Measurements from ENCODE around the gene INAFM2. TPM values are rescaled to one million over a fixed set of nuclear protein-coding genes. Genes with fewer than 3 reads are reported as not detected.

INAFM2 gene
- total RNA-seq, 1 donor from 2014 or later = 80.6 TPM

GRCh38 chr15:40289140-40289775 is 34.2 kb upstream of the INAFM2 start:
- no peak overlapping the region for H3K27ac Mint-ChIP-seq (ENCODE audit: unreplicated experiment)
- no peaks in the 10 kb centered on the region for H3K9me3 Mint-ChIP-seq (ENCODE audit: low read depth)
- H3K27me3 Mint-ChIP-seq (ENCODE audit: low read depth) = peaks cover 6% of the 10 kb centered on the region
- H3K36me3 Mint-ChIP-seq (ENCODE audit: low read depth) = no peaks in the 10 kb centered on the region
- TF ChIP-seq, protein P1, sequence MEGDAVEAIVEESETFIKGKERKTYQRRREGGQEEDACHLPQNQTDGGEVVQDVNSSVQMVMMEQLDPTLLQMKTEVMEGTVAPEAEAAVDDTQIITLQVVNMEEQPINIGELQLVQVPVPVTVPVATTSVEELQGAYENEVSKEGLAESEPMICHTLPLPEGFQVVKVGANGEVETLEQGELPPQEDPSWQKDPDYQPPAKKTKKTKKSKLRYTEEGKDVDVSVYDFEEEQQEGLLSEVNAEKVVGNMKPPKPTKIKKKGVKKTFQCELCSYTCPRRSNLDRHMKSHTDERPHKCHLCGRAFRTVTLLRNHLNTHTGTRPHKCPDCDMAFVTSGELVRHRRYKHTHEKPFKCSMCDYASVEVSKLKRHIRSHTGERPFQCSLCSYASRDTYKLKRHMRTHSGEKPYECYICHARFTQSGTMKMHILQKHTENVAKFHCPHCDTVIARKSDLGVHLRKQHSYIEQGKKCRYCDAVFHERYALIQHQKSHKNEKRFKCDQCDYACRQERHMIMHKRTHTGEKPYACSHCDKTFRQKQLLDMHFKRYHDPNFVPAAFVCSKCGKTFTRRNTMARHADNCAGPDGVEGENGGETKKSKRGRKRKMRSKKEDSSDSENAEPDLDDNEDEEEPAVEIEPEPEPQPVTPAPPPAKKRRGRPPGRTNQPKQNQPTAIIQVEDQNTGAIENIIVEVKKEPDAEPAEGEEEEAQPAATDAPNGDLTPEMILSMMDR (IDR thresholded peaks at IDR 0.05) = no peak
- no peak for DNase-seq (ENCODE audit: low spot score)
- peaks cover 15% of the 10 kb centered on the region for H3K4me1 Mint-ChIP-seq (ENCODE audit: low read depth)
- no peak overlapping the region for H3K4me3 Mint-ChIP-seq (ENCODE audit: unreplicated experiment)

GRCh38 chr15:40290545-40290917 is 33.0 kb upstream of the INAFM2 start:
- Mint-ChIP-seq H3K4me1 (ENCODE audit: low read depth) (peaks cover 9% of the 10 kb centered on the region), H3K27ac (ENCODE audit: unreplicated experiment) (no peak overlapping the region), H3K9me3 (ENCODE audit: low read depth) (no peaks in the 10 kb centered on the region), H3K4me3 (ENCODE audit: unreplicated experiment) (peak overlapping the region; percentile 60), H3K27me3 (ENCODE audit: low read depth) (peaks cover 6% of the 10 kb centered on the region), H3K36me3 (ENCODE audit: low read depth) (no peaks in the 10 kb centered on the region)
- TF ChIP-seq, protein P1 (IDR thresholded peaks at IDR 0.05) = no peak
- DNase-seq (ENCODE audit: low spot score) = no peak

- peak overlapping the region; percentile 57 for H3K4me3 Mint-ChIP-seq (ENCODE audit: unreplicated experiment)
- no peaks in the 10 kb centered on the region for H3K9me3 Mint-ChIP-seq (ENCODE audit: low read depth)
- TF ChIP-seq, protein P1 (IDR thresholded peaks at IDR 0.05) = no peak
- H3K36me3 Mint-ChIP-seq (ENCODE audit: low read depth) = no peaks in the 10 kb centered on the region
- DNase-seq (ENCODE audit: low spot score) = no peak
- H3K27me3 Mint-ChIP-seq (ENCODE audit: low read depth) = peaks cover 6% of the 10 kb centered on the region
- no peak overlapping the region for H3K27ac Mint-ChIP-seq (ENCODE audit: unreplicated experiment)
- peaks cover 5% of the 10 kb centered on the region for H3K4me1 Mint-ChIP-seq (ENCODE audit: low read depth)
These were observed 32.4 kb upstream of the INAFM2 start for GRCh38 chr15:40290918-40291574.

DNA sequence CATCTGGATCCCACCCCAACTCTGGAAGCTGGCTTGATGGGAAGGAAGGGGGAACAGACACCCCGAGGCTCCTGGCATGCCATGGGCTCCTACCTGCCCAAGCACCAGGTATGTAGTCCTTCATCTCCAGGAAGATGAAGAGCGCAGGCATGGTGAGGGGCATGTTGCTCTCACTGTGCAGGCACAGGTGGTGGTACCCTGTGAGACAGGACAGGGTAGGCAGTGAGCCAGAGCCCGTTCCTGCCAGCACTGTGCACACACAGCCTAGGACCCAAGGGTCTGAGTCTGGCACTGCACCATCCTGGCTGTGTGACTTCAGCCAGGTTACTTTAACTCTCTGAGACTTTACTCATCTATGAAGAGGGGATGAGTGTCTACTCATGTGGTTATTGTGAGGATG is 31.2 kb upstream of the INAFM2 start:
- Mint-ChIP-seq H3K4me1 (ENCODE audit: low read depth) (peaks cover 5% of the 10 kb centered on the region), H3K4me3 (ENCODE audit: unreplicated experiment) (no peak overlapping the region), H3K27me3 (ENCODE audit: low read depth) (peaks cover 6% of the 10 kb centered on the region), H3K36me3 (ENCODE audit: low read depth) (no peaks in the 10 kb centered on the region), H3K9me3 (ENCODE audit: low read depth) (no peaks in the 10 kb centered on the region), H3K27ac (ENCODE audit: unreplicated experiment) (no peak overlapping the region)
- no peak for DNase-seq (ENCODE audit: low spot score)
- TF ChIP-seq, protein P1 (IDR thresholded peaks at IDR 0.05) = no peak

DNA sequence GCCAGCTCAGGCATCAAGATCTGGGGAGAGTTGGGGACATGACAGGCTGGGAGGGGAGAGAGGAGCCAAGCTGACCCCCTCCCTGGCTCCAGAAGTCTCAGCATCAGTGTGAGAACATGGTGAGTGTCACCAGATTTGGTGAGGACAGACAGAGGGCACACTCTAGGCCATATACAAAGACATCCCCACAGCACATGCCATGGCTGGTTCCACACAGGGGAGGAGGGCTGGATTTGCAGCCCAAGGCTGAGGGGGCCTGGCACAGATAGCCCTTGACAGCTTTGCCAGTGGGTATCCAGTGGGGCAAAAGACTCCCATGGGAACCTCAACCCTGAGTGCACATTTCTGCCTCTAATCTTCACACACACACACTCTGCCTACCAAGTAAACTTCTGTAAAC is 30.5 kb upstream of the INAFM2 start:
- no peak overlapping the region for H3K4me3 Mint-ChIP-seq (ENCODE audit: unreplicated experiment)
- DNase-seq (ENCODE audit: low spot score) = peak; percentile 27
- no peaks in the 10 kb centered on the region for H3K36me3 Mint-ChIP-seq (ENCODE audit: low read depth)
- H3K9me3 Mint-ChIP-seq (ENCODE audit: low read depth) = no peaks in the 10 kb centered on the region
- TF ChIP-seq, protein P1 (IDR thresholded peaks at IDR 0.05) = no peak
- H3K27ac Mint-ChIP-seq (ENCODE audit: unreplicated experiment) = no peak overlapping the region
- peaks cover 6% of the 10 kb centered on the region for H3K27me3 Mint-ChIP-seq (ENCODE audit: low read depth)
- H3K4me1 Mint-ChIP-seq (ENCODE audit: low read depth) = peaks cover 5% of the 10 kb centered on the region
